Stimulated activated CD4-positive, alpha-beta T cell treated with anti-CD3 and anti-CD28 coated beads, TNF-alpha, amount 100 ng/mL, for 24 hours (primary cell): Measurements from ENCODE around the gene C6orf47.

ENCODE experiments used
- DNase-seq, 3 experiments: peaks; one replicate each; pipeline ENCODE4 v3.0.0-alpha.2; 2020; ENCODE audit warnings: low read depth in 3 of 3

C6orf47 gene

GRCh38 chr6:31636698-31637596, 23.6 kb downstream of the C6orf47 start:
- no peak for DNase-seq

- DNase-seq = no peak
These were observed 25.5 kb downstream of the C6orf47 start for GRCh38 chr6:31634969-31635575.

GRCh38 chr6:31634131-31634530, 26.4 kb downstream of the C6orf47 start:
- DNase-seq = no peak

- DNase-seq = no peak
These were observed 27.1 kb downstream of the C6orf47 start for GRCh38 chr6:31633447-31633846.

- DNase-seq = no peak
These were observed 28.2 kb downstream of the C6orf47 start for GRCh38 chr6:31632279-31632946.

GRCh38 chr6:31631681-31632278, 28.8 kb downstream of the C6orf47 start:
- no peak for DNase-seq

GRCh38 chr6:31631209-31631608, 29.4 kb downstream of the C6orf47 start:
- DNase-seq = no peak

- DNase-seq = no peak
These were observed 30.2 kb downstream of the C6orf47 start for GRCh38 chr6:31630177-31630934.

GRCh38 chr6:31629014-31629413, 31.6 kb downstream of the C6orf47 start:
- DNase-seq = no peak

- no peak for DNase-seq
These were observed 32.8 kb downstream of the C6orf47 start for GRCh38 chr6:31627690-31628287.

GRCh38 chr6:31626952-31627351, 33.6 kb downstream of the C6orf47 start:
- DNase-seq = no peak

GRCh38 chr6:31624070-31624469, 36.5 kb downstream of the C6orf47 start:
- no peak for DNase-seq

- DNase-seq = no peak
These were observed 37.9 kb downstream of the C6orf47 start for GRCh38 chr6:31622684-31623091.

- no peak for DNase-seq
These were observed 38.6 kb downstream of the C6orf47 start for GRCh38 chr6:31621991-31622390.

- no peak for DNase-seq
These were observed 39.1 kb downstream of the C6orf47 start for GRCh38 chr6:31621320-31621939.

GRCh38 chr6:31620586-31621319, 39.8 kb downstream of the C6orf47 start, which contains the start of gene PRRC2A:
TSS of gene PRRC2A (plus strand) at chr6:31620715. CDS start at chr6:31622790, 2,075 bp downstream.
- DNase-seq = peak in 2 of 3 experiments; percentile 65 to 96

GRCh38 chr6:31619805-31620585, 40.6 kb downstream of the C6orf47 start:
- peak; percentile 94 to 97 (median 96) for DNase-seq

GRCh38 chr6:31617010-31617409, 43.6 kb downstream of the C6orf47 start:
- no peak for DNase-seq

GRCh38 chr6:31615748-31616147, 44.8 kb downstream of the C6orf47 start:
- peak in 1 of 3 experiments; percentile 29 for DNase-seq
